H9 (cell line): Measurements from ENCODE around the gene CSRP1. TPM values are rescaled to one million over a fixed set of nuclear protein-coding genes. Genes with fewer than 3 reads are reported as not detected.
A peak's percentile ranks its signal among the peaks of the same experiment; 100 is the strongest.

Source experiments
- DNase-seq: peaks from one replicate; pipeline ENCODE4 v3.0.0-alpha.2; 2017
- H2AFZ ChIP-seq: one replicate; pipeline ENCODE4 v1.6.1; 2013; ENCODE audit warnings: mild to moderate bottlenecking, low read length, control low read depth, moderate library complexity
- H2AK5ac ChIP-seq: 2 replicates; pipeline ENCODE4 v1.6.1; 2013; ENCODE audit warnings: low read length, control low read depth, mixed read lengths; ENCODE audit not compliant: insufficient read length
- H2BK120ac ChIP-seq: one replicate; pipeline ENCODE4 v1.6.1; 2013; ENCODE audit warnings: low read depth, mild to moderate bottlenecking, low read length, control low read depth, inconsistent platforms; ENCODE audit not compliant: poor library complexity, severe bottlenecking
- H2BK12ac ChIP-seq: 2 replicates; pipeline ENCODE4 v1.6.1; 2013; ENCODE audit warnings: low read length, control low read depth, mixed read lengths, low read depth; ENCODE audit not compliant: insufficient read length
- H2BK15ac ChIP-seq: 2 replicates; pipeline ENCODE4 v1.6.1; 2013; ENCODE audit warnings: low read depth, low read length, control low read depth
- H2BK20ac ChIP-seq: one replicate; pipeline ENCODE4 v1.6.1; 2013; ENCODE audit warnings: low read depth, mild to moderate bottlenecking, low read length, control low read depth, inconsistent platforms; ENCODE audit not compliant: poor library complexity, severe bottlenecking
- H2BK5ac ChIP-seq: 2 replicates; pipeline ENCODE4 v1.6.1; 2013; ENCODE audit warnings: low read length, control low read depth, mixed read lengths; ENCODE audit not compliant: insufficient read length
- H3K14ac ChIP-seq: 2 replicates; pipeline ENCODE4 v1.6.1; 2013; ENCODE audit warnings: low read length, control low read depth; ENCODE audit not compliant: insufficient read depth
- H3K18ac ChIP-seq: 2 replicates; pipeline ENCODE4 v1.6.1; 2013; ENCODE audit warnings: low read depth, mild to moderate bottlenecking, mixed read lengths, low read length, control low read depth; ENCODE audit not compliant: insufficient read length
- H3K23ac ChIP-seq: 2 replicates; pipeline ENCODE4 v1.6.1; 2013; ENCODE audit warnings: low read length, control low read depth, mixed read lengths, low read depth; ENCODE audit not compliant: insufficient read length
- H3K23me2 ChIP-seq: 2 replicates; pipeline ENCODE4 v1.6.1; 2013; ENCODE audit warnings: low read depth, mild to moderate bottlenecking, mixed read lengths, low read length, control low read depth; ENCODE audit not compliant: insufficient read length, poor library complexity, severe bottlenecking
- H3K27ac ChIP-seq: 2 replicates; pipeline ENCODE4 v1.5.1; 2013; ENCODE audit warnings: low read length, control low read depth, mixed read lengths, low read depth; ENCODE audit not compliant: insufficient read length
- H3K27me3 ChIP-seq: 2 replicates; pipeline ENCODE4 v1.6.1; 2013; ENCODE audit warnings: low read length, control low read depth, inconsistent platforms; ENCODE audit not compliant: insufficient read depth
- H3K4ac ChIP-seq: 2 replicates; pipeline ENCODE4 v1.6.1; 2013; ENCODE audit warnings: low read depth, mild to moderate bottlenecking, control low read depth, inconsistent platforms, low read length, moderate library complexity
- H3K4me1 ChIP-seq: 2 replicates; pipeline ENCODE4 v1.6.1; 2013; ENCODE audit warnings: low read length, control low read depth, inconsistent platforms; ENCODE audit not compliant: insufficient read depth
- H3K4me2 ChIP-seq: 2 replicates; pipeline ENCODE4 v1.6.1; 2013; ENCODE audit warnings: low read length, control low read depth, mixed read lengths; ENCODE audit not compliant: insufficient read length, insufficient read depth
- H3K56ac ChIP-seq: 2 replicates; pipeline ENCODE4 v1.6.1; 2013; ENCODE audit warnings: low read depth, mild to moderate bottlenecking, mixed read lengths, low read length, control low read depth; ENCODE audit not compliant: insufficient read length
- H3K79me1 ChIP-seq: 2 replicates; pipeline ENCODE4 v1.6.1; 2013; ENCODE audit warnings: low read depth, mild to moderate bottlenecking, moderate library complexity, low read length, control low read depth, inconsistent platforms; ENCODE audit not compliant: insufficient read depth, poor library complexity, severe bottlenecking
- H3K79me2 ChIP-seq: 2 replicates; pipeline ENCODE4 v1.6.1; 2013; ENCODE audit warnings: low read length, control low read depth, inconsistent platforms; ENCODE audit not compliant: insufficient read depth
- H3K9ac ChIP-seq: 2 replicates; pipeline ENCODE4 v1.6.1; 2013; ENCODE audit warnings: low read length, control low read depth, mixed read lengths; ENCODE audit not compliant: insufficient read length; ENCODE audit errors: extremely low read depth
- H3K9me3 ChIP-seq: one replicate; pipeline ENCODE4 v1.6.1; 2013; ENCODE audit warnings: low read depth, low read length, inconsistent platforms; ENCODE audit not compliant: control insufficient read depth
- H3T11ph ChIP-seq: one replicate; pipeline ENCODE4 v1.6.1; 2013; ENCODE audit warnings: mild to moderate bottlenecking, low read length, control low read depth, inconsistent platforms
- H4K20me1 ChIP-seq: one replicate; pipeline ENCODE4 v1.6.1; 2013; ENCODE audit not compliant: control insufficient read depth, insufficient read length, insufficient read depth
- H4K5ac ChIP-seq: 2 replicates; pipeline ENCODE4 v1.6.1; 2013; ENCODE audit warnings: low read depth, mild to moderate bottlenecking, mixed read lengths, low read length, control low read depth; ENCODE audit not compliant: insufficient read length
- H4K8ac ChIP-seq: replicated peaks from 2 replicates; pipeline ENCODE4 v1.6.1; 2013; ENCODE audit warnings: low read length, control low read depth, mixed read lengths, low read depth; ENCODE audit not compliant: insufficient read length
- H4K91ac ChIP-seq: 2 replicates; pipeline ENCODE4 v1.6.1; 2013; ENCODE audit warnings: low read depth, mild to moderate bottlenecking, moderate library complexity, mixed read lengths, low read length, control low read depth; ENCODE audit not compliant: insufficient read length
- H3K27ac Mint-ChIP-seq, 3 experiments: 2 replicates in 2 of 3; 3 replicates in 1 of 3; pipeline ENCODE4 v1.8.0; 2020 to 2021; ENCODE audit warnings: mixed read lengths in 3 of 3, mild to moderate bottlenecking in 1 of 3, moderate library complexity in 1 of 3
- H3K27me3 Mint-ChIP-seq: 2 replicates; pipeline ENCODE4 v1.8.0; 2021; ENCODE audit warnings: low read depth, mild to moderate bottlenecking, moderate library complexity, mixed read lengths
- H3K36me3 Mint-ChIP-seq, 3 experiments: 2 replicates in 2 of 3; 3 replicates in 1 of 3; pipeline ENCODE4 v1.8.0; 2020 to 2021; ENCODE audit warnings: low read depth in 3 of 3, mixed read lengths in 3 of 3; ENCODE audit not compliant: insufficient read depth in 1 of 3
- H3K4me1 Mint-ChIP-seq, 2 experiments: 2 replicates each; pipeline ENCODE4 v1.8.0; 2020; ENCODE audit warnings: mixed read lengths in 2 of 2
- H3K4me3 Mint-ChIP-seq, 2 experiments: 2 replicates in 1 of 2; 3 replicates in 1 of 2; pipeline ENCODE4 v1.8.0; 2020 to 2021; ENCODE audit warnings: mild to moderate bottlenecking in 2 of 2, mixed read lengths in 2 of 2, moderate library complexity in 1 of 2
- H3K9me3 Mint-ChIP-seq, 2 experiments: 2 replicates in 1 of 2; 3 replicates in 1 of 2; pipeline ENCODE4 v1.8.0; 2020; ENCODE audit warnings: mild to moderate bottlenecking in 2 of 2, mixed read lengths in 2 of 2, moderate library complexity in 1 of 2
- CTCF ChIP-seq: fragments of 200-600 bp; sonication (generic); conservative IDR thresholded peaks from 3 replicates; pipeline ENCODE4 v1.8.0; 2021; ENCODE audit warnings: antibody characterized with exemption, mild to moderate bottlenecking
- WGBS: extraction: QIAGEN DNeasy Blood & Tissue Kit; methylation state at CpG from one replicate; pipeline ENCODE4 v1.1.7; 2013; ENCODE audit warnings: missing lambda C conversion rate, low lambda C conversion rate, mixed read lengths; ENCODE audit not compliant: insufficient read length; ENCODE audit errors: extremely low coverage; 5-methylcytosine and 5-hydroxymethylcytosine counted together
- total RNA-seq: library from RNA; stranded (reverse); gene quantifications from 2 replicates; pipeline ENCODE4 v1.2.1, GENCODE V29; 2021

CSRP1 gene
- total RNA-seq, 1 experiment from 2014 or later: 0.44 TPM

- no peaks in the 10 kb centered on the region; a peak in 2 of 5 replicates for H3K9me3 Mint-ChIP-seq
- TF ChIP-seq CTCF: no peak
- no peak overlapping the region for H4K5ac ChIP-seq
- no peak overlapping the region for H2AK5ac ChIP-seq
- H3K27ac Mint-ChIP-seq: peak overlapping the region in 1 of 3 experiments; percentile 4; a peak in 1 of 7 replicates
- H3K23me2 ChIP-seq: peaks cover 16% of the 10 kb centered on the region
- H3K4me1 ChIP-seq: peaks cover 2% of the 10 kb centered on the region; the same call in 1 of the 2 replicates
- peaks cover 21 to 29% of the 10 kb centered on the region in 2 experiments for H3K4me1 Mint-ChIP-seq
- no peaks in the 10 kb centered on the region for H3K9me3 ChIP-seq
- no peak overlapping the region for H3K14ac ChIP-seq
- no peak overlapping the region for H3T11ph ChIP-seq
- H2BK20ac ChIP-seq: no peak overlapping the region
- no peak overlapping the region for H3K4me2 ChIP-seq
- no peak overlapping the region for H4K91ac ChIP-seq
- H2BK15ac ChIP-seq: no peak overlapping the region
- H2BK5ac ChIP-seq: no peak overlapping the region
- no peak overlapping the region for H2AFZ ChIP-seq
- no peak overlapping the region for H2BK12ac ChIP-seq
- no peaks in the 10 kb centered on the region for H3K36me3 Mint-ChIP-seq
- no peak overlapping the region for H3K18ac ChIP-seq
- H3K27me3 Mint-ChIP-seq: peaks cover 10% of the 10 kb centered on the region
- no peaks in the 10 kb centered on the region for H3K79me2 ChIP-seq
- H4K20me1 ChIP-seq: no peaks in the 10 kb centered on the region
- no peak overlapping the region for H3K4ac ChIP-seq
- H3K4me3 Mint-ChIP-seq: no peak overlapping the region
- no peak overlapping the region for H4K8ac ChIP-seq
- no peaks in the 10 kb centered on the region for H3K27me3 ChIP-seq
- no peak overlapping the region for H2BK120ac ChIP-seq
- WGBS: no CpG with 5 or more reads among the region's 4 CpGs
- H3K27ac ChIP-seq: no peak overlapping the region
- no peak overlapping the region for H3K56ac ChIP-seq
- no peak overlapping the region for H3K23ac ChIP-seq
- H3K9ac ChIP-seq: no peak overlapping the region
- no peaks in the 10 kb centered on the region for H3K79me1 ChIP-seq
- no peak for DNase-seq
These were observed 23.5 kb downstream of the CSRP1 start for GRCh38 chr1:201483373-201483949.
